A549 (cell line): Measurements from ENCODE around the gene UPB1. TPM values are rescaled to one million over a fixed set of nuclear protein-coding genes. Genes with fewer than 3 reads are reported as not detected.

Source experiments
- ATAC-seq, 2 experiments: fragments of 200-7000 bp in 1 of 2; fragments of >200 bp in 1 of 2; cut with Nextera tagmentation in 1 of 2; cut with Tn5 transposase in 1 of 2; 3 replicates each; pipeline versions ENCODE4 v1.8.0 to v1.9.1; 2018 to 2020; ENCODE audit warnings: mild to moderate bottlenecking in 1 of 2, moderate library complexity in 1 of 2
- CTCF ChIA-PET: fragments of 300-600 bp; sonication (Branson Sonifier 250); formaldehyde crosslinking; extraction: SDS; loops from one replicate; lab custom pipeline; 2021; ENCODE audit warnings: antibody characterized with exemption, inconsistent platforms; lab: Yijun Ruan, JAX
- POLR2A ChIA-PET: fragments of 350-600 bp; formaldehyde crosslinking; extraction: SDS; loops from one replicate; lab custom pipeline; 2021; ENCODE audit warnings: antibody characterized with exemption, inconsistent platforms; lab: Yijun Ruan, JAX
- DNase-seq, 2 experiments: peaks; one replicate each; pipeline versions ENCODE4 v3.0.0 to v3.0.0-alpha.2; 2011 to 2016; ENCODE audit warnings: low read depth in 1 of 2, low spot score in 1 of 2
- FAIRE-seq: peaks from 2 replicates; lab custom pipeline; 2011; peaks lifted over from hg19 to GRCh38; lab: Jason Lieb, UNC
- H3K27ac ChIP-seq, 2 experiments: fragments of >200 bp; sonication (Bioruptor Twin); formaldehyde crosslinking; 3 replicates each; pipeline ENCODE4 v1.5.1; 2016 to 2017
- H3K4me1 ChIP-seq: fragments of >200 bp; sonication (Bioruptor Twin); formaldehyde crosslinking; 3 replicates; pipeline ENCODE4 v1.6.1; 2016
- H3K4me2 ChIP-seq: fragments of >200 bp; sonication (Bioruptor Twin); formaldehyde crosslinking; 3 replicates; pipeline ENCODE4 v1.6.1; 2016
- H3K4me3 ChIP-seq: fragments of >200 bp; sonication (Bioruptor Twin); formaldehyde crosslinking; 3 replicates; pipeline ENCODE4 v1.5.1; 2016
- H3K9me3 ChIP-seq: fragments of >200 bp; sonication (Bioruptor Twin); formaldehyde crosslinking; 3 replicates; pipeline ENCODE4 v1.6.1; 2016
- BHLHE40 ChIP-seq: IDR thresholded peaks from 2 replicates; pipeline ENCODE4 v1.6.1; 2012; ENCODE audit warnings: low read depth, low read length, inconsistent platforms
- CBX2 ChIP-seq: fragments of 200-600 bp; sonication (generic); IDR thresholded peaks from 2 replicates; pipeline ENCODE4 v1.6.1; 2016; ENCODE audit warnings: low read depth, mild to moderate bottlenecking, borderline replicate concordance
- CBX8 ChIP-seq: fragments of 200-600 bp; sonication (generic); IDR thresholded peaks from 2 replicates; pipeline ENCODE4 v1.6.1; 2016
- EHF ChIP-seq: fragments of 250-450 bp; sonication (Bioruptor Pico); IDR thresholded peaks from 2 replicates; pipeline ENCODE4 v1.5.0; 2020; ENCODE audit warnings: mild to moderate bottlenecking
- EHMT2 ChIP-seq: fragments of 200-600 bp; sonication (generic); IDR thresholded peaks from 2 replicates; pipeline ENCODE4 v1.6.1; 2016; ENCODE audit warnings: antibody characterized with exemption, low read depth, mild to moderate bottlenecking, moderate library complexity
- FOSB ChIP-seq: fragments of 250-450 bp; sonication (Bioruptor Pico); IDR thresholded peaks from 2 replicates; pipeline ENCODE4 v1.5.0; 2020; ENCODE audit warnings: mild to moderate bottlenecking, moderate library complexity
- GATA3 ChIP-seq: IDR thresholded peaks from 2 replicates; pipeline ENCODE4 v1.6.1; 2012; ENCODE audit warnings: borderline replicate concordance
- JUN ChIP-seq, 2 experiments: fragments of >200 bp; sonication (Bioruptor Twin); formaldehyde crosslinking; IDR thresholded peaks; 2 replicates in 1 of 2; 3 replicates in 1 of 2; pipeline ENCODE4 v1.6.1; 2016 to 2017
- KDM1A ChIP-seq: fragments of 200-600 bp; sonication (generic); IDR thresholded peaks from 2 replicates; pipeline ENCODE4 v1.6.1; 2016; ENCODE audit warnings: low read depth, mild to moderate bottlenecking
- KDM5A ChIP-seq: fragments of 200-600 bp; sonication (generic); IDR thresholded peaks from 2 replicates; pipeline ENCODE4 v1.6.1; 2016; ENCODE audit warnings: antibody characterized with exemption, mild to moderate bottlenecking
- MAFK ChIP-seq: fragments of 450-650 bp; IDR thresholded peaks from 2 replicates; pipeline ENCODE4 v1.6.1; 2014; ENCODE audit not compliant: partially characterized antibody
- MAZ ChIP-seq: fragments of 150-350 bp; IDR thresholded peaks from 2 replicates; pipeline ENCODE4 v1.6.1; 2014; ENCODE audit warnings: antibody characterized with exemption, low read depth, low read length, borderline replicate concordance
- MYC ChIP-seq: IDR thresholded peaks from 2 replicates; pipeline ENCODE4 v1.6.1; 2012; ENCODE audit warnings: mild to moderate bottlenecking, inconsistent platforms, low read length, improper control_type of control experiment, borderline replicate concordance
- NPAS2 ChIP-seq: fragments of 250-450 bp; sonication (Bioruptor Pico); IDR thresholded peaks from 2 replicates; pipeline ENCODE4 v1.8.0; 2022; ENCODE audit warnings: mild to moderate bottlenecking, moderate library complexity, borderline replicate concordance
- POLR2A ChIP-seq: IDR thresholded peaks from 2 replicates; pipeline ENCODE4 v1.6.1; 2012; ENCODE audit warnings: mild to moderate bottlenecking, low read length
- POLR2AphosphoS2 ChIP-seq: conservative IDR thresholded peaks from 2 replicates; pipeline ENCODE4 v1.6.1; 2012; ENCODE audit warnings: low read length, improper control_type of control experiment, inconsistent platforms
- RFX5 ChIP-seq: fragments of 450-650 bp; IDR thresholded peaks from 2 replicates; pipeline ENCODE4 v1.7.1; 2014; ENCODE audit warnings: antibody characterized with exemption, mild to moderate bottlenecking, moderate library complexity
- TP53 ChIP-seq: fragments of 250-450 bp; sonication (Bioruptor Pico); IDR thresholded peaks from 2 replicates; pipeline ENCODE4 v1.5.0; 2021; ENCODE audit warnings: mild to moderate bottlenecking, moderate library complexity
- WGBS: methylation state at CpG from one replicate; pipeline ENCODE4 v1.1.6; 2017; ENCODE audit errors: missing lambda C conversion rate; 5-methylcytosine and 5-hydroxymethylcytosine counted together
- polyA plus RNA-seq, 4 experiments: library from polyadenylated mRNA; depleted of rRNA in 3 of 4; stranded (reverse); fragments of >200 nt; fragmentation: RNase III in 1 of 4; extraction: RNeasy Plus Mini Kit Qiagen cat#74134 plus additional on column Dnase treatment in 1 of 4; gene quantifications; 2 replicates in 3 of 4; 3 replicates in 1 of 4; pipeline ENCODE4 v1.2.3, GENCODE V29; 2011 to 2017
- TF ChIP-seq, protein P1 (sequence below): fragments of >200 bp; sonication (Bioruptor Twin); formaldehyde crosslinking; IDR thresholded peaks from 3 replicates; pipeline ENCODE4 v1.6.1; 2016
- TF ChIP-seq, protein P2 (sequence below): fragments of 250-450 bp; sonication (Bioruptor Pico); IDR thresholded peaks from 2 replicates; pipeline ENCODE4 v1.5.0; 2020; ENCODE audit warnings: low read depth, mild to moderate bottlenecking, moderate library complexity
- TF ChIP-seq, protein P3 (sequence below): IDR thresholded peaks from 2 replicates; pipeline ENCODE4 v1.6.1; 2012
- TF ChIP-seq, protein P4 (sequence below): fragments of >200 bp; sonication (Bioruptor Twin); formaldehyde crosslinking; IDR thresholded peaks from 2 replicates; pipeline ENCODE4 v1.6.1; 2016
- TF ChIP-seq, protein P5 (sequence below): fragments of 150-350 bp; IDR thresholded peaks from 2 replicates; pipeline ENCODE4 v1.6.1; 2014; ENCODE audit warnings: low read depth, mild to moderate bottlenecking, low read length

The UPB1 gene
- polyA plus RNA-seq, 2 of the 4 experiments (the other 2 are of a cell fraction) = 0.04 TPM; not detected in 1

DNA sequence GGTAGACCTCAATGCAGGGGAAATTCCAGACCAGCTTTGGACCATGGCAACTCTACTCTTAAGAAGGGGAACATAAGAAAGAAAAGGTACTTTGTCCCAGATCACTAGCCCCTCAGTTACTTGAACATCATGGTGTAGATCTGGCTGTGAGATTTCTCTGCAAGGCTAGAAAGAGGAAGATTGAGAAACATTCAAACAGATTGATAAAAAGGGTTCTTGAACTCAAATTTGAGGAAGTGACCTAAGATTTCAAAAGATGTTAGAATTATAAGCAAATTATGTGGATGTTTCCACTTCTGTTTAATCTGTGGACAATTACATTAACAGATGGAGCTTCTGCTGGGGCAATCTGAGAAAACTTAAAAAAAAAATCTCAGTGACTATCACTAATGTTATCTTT, 21.8 kb upstream of the UPB1 start:
- Histone ChIP-seq H3K4me1 (peaks cover 14% of the 10 kb centered on the region), H3K27ac (peak overlapping the region in 1 of 2 experiments; percentile 72; a peak in 2 of 6 replicates), H3K9me3 (no peaks in the 10 kb centered on the region), H3K4me2 (no peak overlapping the region), H3K4me3 (no peak overlapping the region)
- no peak for FAIRE-seq
- ATAC-seq = no peak
- TF ChIP-seq BHLHE40 = no peak
- no peak for TF ChIP-seq TP53 (CRISPR knock-in tag)
- TF ChIP-seq FOSB = no peak
- TF ChIP-seq NPAS2 (CRISPR knock-in tag) = no peak
- TF ChIP-seq MAZ = no peak
- no peak for TF ChIP-seq CBX2
- TF ChIP-seq KDM1A = no peak
- no peak for TF ChIP-seq EHF (CRISPR knock-in tag)
- TF ChIP-seq GATA3 = no peak
- no peak for TF ChIP-seq POLR2A
- TF ChIP-seq, protein P1, sequence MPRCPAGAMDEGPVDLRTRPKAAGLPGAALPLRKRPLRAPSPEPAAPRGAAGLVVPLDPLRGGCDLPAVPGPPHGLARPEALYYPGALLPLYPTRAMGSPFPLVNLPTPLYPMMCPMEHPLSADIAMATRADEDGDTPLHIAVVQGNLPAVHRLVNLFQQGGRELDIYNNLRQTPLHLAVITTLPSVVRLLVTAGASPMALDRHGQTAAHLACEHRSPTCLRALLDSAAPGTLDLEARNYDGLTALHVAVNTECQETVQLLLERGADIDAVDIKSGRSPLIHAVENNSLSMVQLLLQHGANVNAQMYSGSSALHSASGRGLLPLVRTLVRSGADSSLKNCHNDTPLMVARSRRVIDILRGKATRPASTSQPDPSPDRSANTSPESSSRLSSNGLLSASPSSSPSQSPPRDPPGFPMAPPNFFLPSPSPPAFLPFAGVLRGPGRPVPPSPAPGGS = no peak
- no peak for TF ChIP-seq MAFK
- TF ChIP-seq JUN (IDR thresholded peaks at IDR 0.05) = no peak
- no peak for TF ChIP-seq MYC
- TF ChIP-seq, protein P2, sequence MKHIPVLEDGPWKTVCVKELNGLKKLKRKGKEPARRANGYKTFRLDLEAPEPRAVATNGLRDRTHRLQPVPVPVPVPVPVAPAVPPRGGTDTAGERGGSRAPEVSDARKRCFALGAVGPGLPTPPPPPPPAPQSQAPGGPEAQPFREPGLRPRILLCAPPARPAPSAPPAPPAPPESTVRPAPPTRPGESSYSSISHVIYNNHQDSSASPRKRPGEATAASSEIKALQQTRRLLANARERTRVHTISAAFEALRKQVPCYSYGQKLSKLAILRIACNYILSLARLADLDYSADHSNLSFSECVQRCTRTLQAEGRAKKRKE (CRISPR knock-in tag) = no peak
- TF ChIP-seq KDM5A = no peak
- DNase-seq = no peak
- ChIA-PET POLR2A (no interaction called here), CTCF (interaction anchor here (1.7 kb wide), 1 partner anchor 12 kb away, joined by 4 read pairs; no protein-coding TSS in a partner anchor)

DNA sequence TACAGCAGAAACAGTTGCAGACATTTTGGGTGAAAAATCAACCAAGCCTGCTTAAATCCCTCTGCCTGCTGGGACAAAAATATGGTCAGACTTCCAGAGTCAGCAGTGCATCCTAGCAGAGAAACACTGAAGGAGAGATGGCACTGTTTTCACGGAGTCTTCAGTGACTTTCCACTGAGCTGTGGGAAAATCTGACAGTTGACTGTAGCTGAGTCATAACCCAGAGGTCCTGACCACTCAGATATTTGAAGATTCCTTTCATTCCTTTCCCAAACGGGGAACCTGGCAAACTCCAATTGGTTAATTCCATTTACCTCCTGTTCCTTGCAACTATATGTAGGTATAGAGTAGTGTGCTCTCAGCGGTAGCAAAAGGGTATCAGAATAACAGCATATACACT, 20.9 kb upstream of the UPB1 start:
- H3K9me3 ChIP-seq = no peaks in the 10 kb centered on the region
- H3K4me1 ChIP-seq = peaks cover 14% of the 10 kb centered on the region
- DNase-seq (peak in 1 of 2 experiments; percentile 36), ATAC-seq (peak; percentile 73 to 76), FAIRE-seq (no peak)
- ChIA-PET POLR2A (no interaction called here), CTCF (interaction anchor here (1.0 to 2.2 kb wide), 2 partner anchors 9 to 29 kb away, joined by 6 to 7 read pairs; no protein-coding TSS in a partner anchor)
- WGBS = 15% methylated on average over 3 of the region's 3 CpGs
- H3K4me2 ChIP-seq = peak overlapping the region; percentile 62
- H3K4me3 ChIP-seq = no peak overlapping the region
- TF ChIP-seq BHLHE40 (no peak), EHMT2 (no peak), CBX8 (no peak), MAFK (no peak), POLR2AphosphoS2 (no peak), CBX2 (no peak), RFX5 (no peak)
- TF ChIP-seq, protein P3, sequence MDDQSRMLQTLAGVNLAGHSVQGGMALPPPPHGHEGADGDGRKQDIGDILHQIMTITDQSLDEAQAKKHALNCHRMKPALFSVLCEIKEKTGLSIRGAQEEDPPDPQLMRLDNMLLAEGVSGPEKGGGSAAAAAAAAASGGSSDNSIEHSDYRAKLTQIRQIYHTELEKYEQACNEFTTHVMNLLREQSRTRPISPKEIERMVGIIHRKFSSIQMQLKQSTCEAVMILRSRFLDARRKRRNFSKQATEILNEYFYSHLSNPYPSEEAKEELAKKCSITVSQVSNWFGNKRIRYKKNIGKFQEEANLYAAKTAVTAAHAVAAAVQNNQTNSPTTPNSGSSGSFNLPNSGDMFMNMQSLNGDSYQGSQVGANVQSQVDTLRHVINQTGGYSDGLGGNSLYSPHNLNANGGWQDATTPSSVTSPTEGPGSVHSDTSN = no peak
- TF ChIP-seq, protein P4, sequence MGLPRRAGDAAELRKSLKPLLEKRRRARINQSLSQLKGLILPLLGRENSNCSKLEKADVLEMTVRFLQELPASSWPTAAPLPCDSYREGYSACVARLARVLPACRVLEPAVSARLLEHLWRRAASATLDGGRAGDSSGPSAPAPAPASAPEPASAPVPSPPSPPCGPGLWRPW = no peak
- TF ChIP-seq, protein P5, sequence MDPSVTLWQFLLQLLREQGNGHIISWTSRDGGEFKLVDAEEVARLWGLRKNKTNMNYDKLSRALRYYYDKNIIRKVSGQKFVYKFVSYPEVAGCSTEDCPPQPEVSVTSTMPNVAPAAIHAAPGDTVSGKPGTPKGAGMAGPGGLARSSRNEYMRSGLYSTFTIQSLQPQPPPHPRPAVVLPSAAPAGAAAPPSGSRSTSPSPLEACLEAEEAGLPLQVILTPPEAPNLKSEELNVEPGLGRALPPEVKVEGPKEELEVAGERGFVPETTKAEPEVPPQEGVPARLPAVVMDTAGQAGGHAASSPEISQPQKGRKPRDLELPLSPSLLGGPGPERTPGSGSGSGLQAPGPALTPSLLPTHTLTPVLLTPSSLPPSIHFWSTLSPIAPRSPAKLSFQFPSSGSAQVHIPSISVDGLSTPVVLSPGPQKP = no peak
- peak overlapping the region; percentile 35 to 72; a peak in 4 of 6 replicates for H3K27ac ChIP-seq
